Mammary epithelial cell (primary cell): ENCODE results near the gene CFAP20.

Experiments
- CTCF ChIP-seq, 2 donors: IDR thresholded peaks in 1 of 2; conservative IDR thresholded peaks in 1 of 2; 2 replicates each; pipeline ENCODE4 v1.5.1; 2011 to 2012; ENCODE audit warnings: inconsistent platforms in 2 of 2, low read length in 2 of 2, mild to moderate bottlenecking in 2 of 2, control low read depth in 1 of 2, low read depth in 1 of 2; ENCODE audit not compliant: insufficient read depth in 1 of 2; ENCODE audit errors: extremely low read depth in 1 of 2
- EZH2 ChIP-seq: IDR thresholded peaks from 2 replicates; pipeline ENCODE4 v1.6.1; 2012; ENCODE audit warnings: low read length, inconsistent platforms, borderline replicate concordance

GRCh38 chr16:58176608-58177352, 47.6 kb upstream of the CFAP20 start:
- TF ChIP-seq CTCF (conservative IDR thresholded peaks at IDR 0.05 in 1 of 2, IDR thresholded peaks at IDR 0.05 in 1 of 2; ENCODE audit: extremely low read depth in 1 of 2, insufficient read depth in 1 of 2, low read depth in 1 of 2, low read length in 2 of 2): no peak
- no peak for TF ChIP-seq EZH2
